Hepatocyte (in vitro differentiated cells): ENCODE results near the gene VIPR2. TPM values are rescaled to one million over a fixed set of nuclear protein-coding genes. Genes with fewer than 3 reads are reported as not detected.

Source experiments
- DNase-seq: peaks from one replicate; pipeline ENCODE4 v3.0.0-alpha.2; 2016; ENCODE audit warnings: low spot score
- H2AFZ ChIP-seq: fragments of 200-600 bp; sonication (generic); 2 replicates; pipeline ENCODE4 v1.6.0; 2016; ENCODE audit warnings: antibody characterized with exemption, mild to moderate bottlenecking
- H3K27ac ChIP-seq: fragments of 200-600 bp; sonication (generic); 2 replicates; pipeline ENCODE4 v1.5.1; 2016; ENCODE audit warnings: mild to moderate bottlenecking
- H3K27me3 ChIP-seq: fragments of 200-600 bp; sonication (generic); 2 replicates; pipeline ENCODE4 v1.6.1; 2016
- H3K36me3 ChIP-seq: fragments of 200-600 bp; sonication (generic); replicated peaks from 2 replicates; pipeline ENCODE4 v1.5.1; 2016; ENCODE audit warnings: low read depth; ENCODE audit not compliant: insufficient read depth
- H3K4me1 ChIP-seq: fragments of 200-600 bp; sonication (generic); 2 replicates; pipeline ENCODE4 v1.5.1; 2016; ENCODE audit warnings: mild to moderate bottlenecking, moderate library complexity; ENCODE audit not compliant: insufficient read depth
- H3K4me2 ChIP-seq: fragments of 200-600 bp; sonication (generic); 2 replicates; pipeline ENCODE4 v1.6.0; 2016
- H3K4me3 ChIP-seq: fragments of 200-600 bp; sonication (generic); 2 replicates; pipeline ENCODE4 v1.5.1; 2016; ENCODE audit warnings: mild to moderate bottlenecking
- H3K79me2 ChIP-seq: fragments of 200-600 bp; sonication (generic); 2 replicates; pipeline ENCODE4 v1.6.0; 2017; ENCODE audit warnings: mild to moderate bottlenecking
- H3K9me2 ChIP-seq: fragments of 200-600 bp; sonication (generic); replicated peaks from 2 replicates; pipeline ENCODE4 v1.6.0; 2017; ENCODE audit warnings: mild to moderate bottlenecking; ENCODE audit not compliant: insufficient read depth
- H3K9me3 ChIP-seq: fragments of 200-600 bp; sonication (generic); 2 replicates; pipeline ENCODE4 v1.5.1; 2016; ENCODE audit warnings: low read depth, mild to moderate bottlenecking
- H4K20me1 ChIP-seq: fragments of 200-600 bp; sonication (generic); 2 replicates; pipeline ENCODE4 v1.6.0; 2016; ENCODE audit warnings: mild to moderate bottlenecking; ENCODE audit not compliant: insufficient read depth, poor library complexity, severe bottlenecking
- CTCF ChIP-seq: fragments of 200-600 bp; sonication (generic); IDR thresholded peaks from 2 replicates; pipeline ENCODE4 v1.5.1; 2016; ENCODE audit warnings: antibody characterized with exemption, mild to moderate bottlenecking; ENCODE audit not compliant: poor library complexity
- EZH2 ChIP-seq: fragments of 200-600 bp; sonication (generic); IDR thresholded peaks from 2 replicates; pipeline ENCODE4 v1.6.1; 2016; ENCODE audit warnings: antibody characterized with exemption, mild to moderate bottlenecking, borderline replicate concordance
- EZH2phosphoT487 ChIP-seq: fragments of 200-600 bp; sonication (generic); IDR thresholded peaks from one replicate; pipeline ENCODE4 v1.6.1; 2018; ENCODE audit warnings: antibody characterized with exemption, mild to moderate bottlenecking, low read depth, moderate library complexity; ENCODE audit not compliant: unreplicated experiment, severe bottlenecking
- WGBS: methylation state at CpG from one replicate; pipeline ENCODE4 v1.1.6; 2016; ENCODE audit warnings: low lambda C conversion rate; ENCODE audit errors: missing lambda C conversion rate; 5-methylcytosine and 5-hydroxymethylcytosine counted together
- polyA plus RNA-seq: library from polyadenylated mRNA; unstranded; fragments of >200 nt; fragmentation: Nextera tagmentation; extraction: Ambion mirVana; gene quantifications from 2 replicates; pipeline ENCODE4 v1.2.1, GENCODE V29; 2016
- total RNA-seq: library from RNA; depleted of rRNA; stranded (reverse); fragments of >200 nt; gene quantifications from 2 replicates; pipeline ENCODE4 v1.2.3, GENCODE V29; 2014

The VIPR2 gene
- total and polyA plus RNA-seq, 2 experiments from 2014 or later: 2.7 to 3.4 TPM

- no peaks in the 10 kb centered on the region for H3K9me2 ChIP-seq
- WGBS: 80% methylated on average over 22 of the region's 22 CpGs
- DNase-seq: no peak
- H3K4me2 ChIP-seq: no peak overlapping the region
- TF ChIP-seq EZH2 (no peak), EZH2phosphoT487 (no peak), CTCF (no peak)
- peaks cover 6% of the 10 kb centered on the region for H3K4me1 ChIP-seq
- H3K27me3 ChIP-seq: no peaks in the 10 kb centered on the region
- H3K27ac ChIP-seq: no peak overlapping the region
- no peaks in the 10 kb centered on the region for H3K79me2 ChIP-seq
- H4K20me1 ChIP-seq: no peaks in the 10 kb centered on the region
- no peaks in the 10 kb centered on the region for H3K9me3 ChIP-seq
- no peaks in the 10 kb centered on the region for H3K36me3 ChIP-seq
- H3K4me3 ChIP-seq: no peak overlapping the region
- H2AFZ ChIP-seq: no peak overlapping the region
Measured at GRCh38 chr7:158979635-158980351, 164.9 kb downstream of the VIPR2 start.

- no peak for TF ChIP-seq EZH2
- TF ChIP-seq EZH2phosphoT487: no peak
- no peak for TF ChIP-seq CTCF
- no peak for DNase-seq
- Histone ChIP-seq H2AFZ (no peak overlapping the region), H3K27ac (no peak overlapping the region), H3K27me3 (no peaks in the 10 kb centered on the region), H3K4me3 (no peak overlapping the region), H3K9me3 (no peaks in the 10 kb centered on the region), H3K9me2 (no peaks in the 10 kb centered on the region), H3K36me3 (no peaks in the 10 kb centered on the region), H4K20me1 (no peaks in the 10 kb centered on the region), H3K4me2 (no peak overlapping the region), H3K4me1 (peaks cover 6% of the 10 kb centered on the region), H3K79me2 (no peaks in the 10 kb centered on the region)
- 80% methylated on average over 18 of the region's 18 CpGs for WGBS
Measured at GRCh38 chr7:158979023-158979529, 165.6 kb downstream of the VIPR2 start.
